Gastrocnemius medialis (tissue), 4 donors: ENCODE measurements around the gene MED23.

Experiments
- POLR2A ChIP-seq, 2 donors: fragments of 450-650 bp; IDR thresholded peaks; one replicate each; pipeline ENCODE4 v1.6.1; 2017; ENCODE audit warnings: antibody characterized with exemption in 2 of 2, mild to moderate bottlenecking in 2 of 2, moderate library complexity in 2 of 2
- TF ChIP-seq, protein P1 (sequence below), 5 experiments: fragments of 450-650 bp in 3 of 5; fragments of 200-600 bp in 2 of 5; sonication (generic) in 2 of 5; IDR thresholded peaks in 4 of 5; conservative IDR thresholded peaks in 1 of 5; 1 replicate in 4 of 5; 2 replicates in 1 of 5; pipeline ENCODE4 v1.5.1; 2016 to 2019; ENCODE audit warnings: antibody characterized with exemption in 5 of 5, mild to moderate bottlenecking in 3 of 5, moderate library complexity in 3 of 5

GRCh38 chr6:131587909-131588308 lies 40.1 kb downstream of the MED23 start:
- TF ChIP-seq, protein P1, sequence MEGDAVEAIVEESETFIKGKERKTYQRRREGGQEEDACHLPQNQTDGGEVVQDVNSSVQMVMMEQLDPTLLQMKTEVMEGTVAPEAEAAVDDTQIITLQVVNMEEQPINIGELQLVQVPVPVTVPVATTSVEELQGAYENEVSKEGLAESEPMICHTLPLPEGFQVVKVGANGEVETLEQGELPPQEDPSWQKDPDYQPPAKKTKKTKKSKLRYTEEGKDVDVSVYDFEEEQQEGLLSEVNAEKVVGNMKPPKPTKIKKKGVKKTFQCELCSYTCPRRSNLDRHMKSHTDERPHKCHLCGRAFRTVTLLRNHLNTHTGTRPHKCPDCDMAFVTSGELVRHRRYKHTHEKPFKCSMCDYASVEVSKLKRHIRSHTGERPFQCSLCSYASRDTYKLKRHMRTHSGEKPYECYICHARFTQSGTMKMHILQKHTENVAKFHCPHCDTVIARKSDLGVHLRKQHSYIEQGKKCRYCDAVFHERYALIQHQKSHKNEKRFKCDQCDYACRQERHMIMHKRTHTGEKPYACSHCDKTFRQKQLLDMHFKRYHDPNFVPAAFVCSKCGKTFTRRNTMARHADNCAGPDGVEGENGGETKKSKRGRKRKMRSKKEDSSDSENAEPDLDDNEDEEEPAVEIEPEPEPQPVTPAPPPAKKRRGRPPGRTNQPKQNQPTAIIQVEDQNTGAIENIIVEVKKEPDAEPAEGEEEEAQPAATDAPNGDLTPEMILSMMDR (IDR thresholded peaks at IDR 0.05 in 4 of 5, conservative IDR thresholded peaks at IDR 0.05 in 1 of 5) = no peak
- no peak for TF ChIP-seq POLR2A (IDR thresholded peaks at IDR 0.05)
